BLaER1 (cell line): ENCODE data around the gene FAM171A2.

Experiments
- H3K27ac ChIP-seq: shearing (Covaris generic); formaldehyde crosslinking; 2 replicates; pipeline ENCODE4 v1.8.1; 2022
- H3K27me3 ChIP-seq: shearing (Covaris generic); formaldehyde crosslinking; 2 replicates; pipeline ENCODE4 v1.8.1; 2022
- H3K36me3 ChIP-seq: shearing (Covaris generic); formaldehyde crosslinking; 2 replicates; pipeline ENCODE4 v1.8.1; 2022
- H3K4me1 ChIP-seq: shearing (Covaris generic); formaldehyde crosslinking; 2 replicates; pipeline ENCODE4 v1.8.1; 2022
- H3K4me2 ChIP-seq: shearing (Covaris generic); formaldehyde crosslinking; 2 replicates; pipeline ENCODE4 v1.8.1; 2022
- H3K4me3 ChIP-seq: shearing (Covaris generic); formaldehyde crosslinking; 2 replicates; pipeline ENCODE4 v1.8.1; 2022
- H3K9ac ChIP-seq: shearing (Covaris generic); formaldehyde crosslinking; 2 replicates; pipeline ENCODE4 v1.8.1; 2022
- H3K9me3 ChIP-seq: shearing (Covaris generic); formaldehyde crosslinking; 2 replicates; pipeline ENCODE4 v1.8.1; 2022
- H4K20me1 ChIP-seq: shearing (Covaris generic); formaldehyde crosslinking; 2 replicates; pipeline ENCODE4 v1.8.1; 2022
- Cebpa-rat ChIP-seq: shearing (Covaris generic); IDR thresholded peaks from 2 replicates; pipeline ENCODE4 v1.8.1; 2022

The FAM171A2 gene

GRCh38 chr17:44309472-44309871, 54.2 kb downstream of the FAM171A2 start:
- no peaks in the 10 kb centered on the region for H3K36me3 ChIP-seq
- peaks cover 15% of the 10 kb centered on the region for H3K4me1 ChIP-seq
- peaks cover 48% of the 10 kb centered on the region for H3K27me3 ChIP-seq
- no peak overlapping the region for H3K9ac ChIP-seq
- no peak overlapping the region for H3K27ac ChIP-seq
- TF ChIP-seq Cebpa-rat: no peak
- peaks cover 27% of the 10 kb centered on the region; the same call in 1 of the 2 replicates for H4K20me1 ChIP-seq
- peak overlapping the region; percentile 88; the same call in 1 of the 2 replicates for H3K4me2 ChIP-seq
- H3K4me3 ChIP-seq: no peak overlapping the region
- H3K9me3 ChIP-seq: no peaks in the 10 kb centered on the region

GRCh38 chr17:44308865-44309264, 54.8 kb downstream of the FAM171A2 start:
- Histone ChIP-seq H3K27ac (no peak overlapping the region), H4K20me1 (peaks cover 27% of the 10 kb centered on the region; the same call in 1 of the 2 replicates), H3K27me3 (peaks cover 42% of the 10 kb centered on the region), H3K4me1 (peaks cover 15% of the 10 kb centered on the region), H3K9me3 (no peaks in the 10 kb centered on the region), H3K9ac (no peak overlapping the region), H3K36me3 (no peaks in the 10 kb centered on the region), H3K4me3 (no peak overlapping the region), H3K4me2 (peak overlapping the region; percentile 88)
- TF ChIP-seq Cebpa-rat: no peak

GRCh38 chr17:44308320-44308818, 55.3 kb downstream of the FAM171A2 start, which contains the start of gene RUNDC3A:
Gene RUNDC3A, plus strand, starts transcription at chr17:44308601. Its CDS starts 232 bp downstream, at chr17:44308833.
- no peaks in the 10 kb centered on the region for H3K9me3 ChIP-seq
- peak within 1 kb of the TSS; percentile 61 for H3K4me3 ChIP-seq
- peaks cover 15% of the 10 kb centered on the region for H3K4me1 ChIP-seq
- H3K4me2 ChIP-seq: peak within 1 kb of the TSS; percentile 88
- no peaks in the 10 kb centered on the region for H3K36me3 ChIP-seq
- no peak within 1 kb of the TSS for H3K9ac ChIP-seq
- peaks cover 37% of the 10 kb centered on the region for H3K27me3 ChIP-seq
- TF ChIP-seq Cebpa-rat: no peak
- H4K20me1 ChIP-seq: peaks cover 27% of the 10 kb centered on the region; the same call in 1 of the 2 replicates
- no peak within 1 kb of the TSS for H3K27ac ChIP-seq

GRCh38 chr17:44307387-44308186, 56.1 kb downstream of the FAM171A2 start:
- H3K9ac ChIP-seq: no peak overlapping the region
- H3K27ac ChIP-seq: no peak overlapping the region
- H3K9me3 ChIP-seq: no peaks in the 10 kb centered on the region
- TF ChIP-seq Cebpa-rat: no peak
- H3K4me3 ChIP-seq: peak overlapping the region; percentile 61
- H3K4me1 ChIP-seq: peaks cover 15% of the 10 kb centered on the region
- H3K27me3 ChIP-seq: peaks cover 30% of the 10 kb centered on the region
- H3K4me2 ChIP-seq: peak overlapping the region; percentile 88
- peaks cover 27% of the 10 kb centered on the region; the same call in 1 of the 2 replicates for H4K20me1 ChIP-seq
- H3K36me3 ChIP-seq: no peaks in the 10 kb centered on the region

GRCh38 chr17:44304651-44305050, 59.0 kb downstream of the FAM171A2 start:
- peaks cover 8% of the 10 kb centered on the region for H3K4me1 ChIP-seq
- no peak for TF ChIP-seq Cebpa-rat
- H3K9me3 ChIP-seq: no peaks in the 10 kb centered on the region
- peaks cover 15% of the 10 kb centered on the region; the same call in 1 of the 2 replicates for H4K20me1 ChIP-seq
- no peaks in the 10 kb centered on the region for H3K36me3 ChIP-seq
- peaks cover 13% of the 10 kb centered on the region; the same call in 1 of the 2 replicates for H3K27me3 ChIP-seq
- no peak overlapping the region for H3K9ac ChIP-seq
- no peak overlapping the region for H3K27ac ChIP-seq
- no peak overlapping the region for H3K4me2 ChIP-seq
- H3K4me3 ChIP-seq: no peak overlapping the region
